ENCODE results near the gene S100A7.

Gene S100A7

GRCh38 chr1:153460551-153460950 is at the start of gene S100A7:
Gene S100A7 (minus strand): TSS chr1:153460651. CDS start chr1:153459013, 1,638 bp downstream.
- DNase-seq: no peak

- no peak for DNase-seq
These were observed 49.4 kb upstream of the S100A7 start for GRCh38 chr1:153509729-153510354.

- DNase-seq: no peak
These were observed 48.6 kb upstream of the S100A7 start for GRCh38 chr1:153509036-153509435.

- DNase-seq: no peak
These were observed 47.6 kb upstream of the S100A7 start for GRCh38 chr1:153507926-153508583.

GRCh38 chr1:153506831-153507413 is 46.5 kb upstream of the S100A7 start:
- DNase-seq: no peak

GRCh38 chr1:153506386-153506785 is 45.9 kb upstream of the S100A7 start:
- no peak for DNase-seq

GRCh38 chr1:153505576-153505975 is 45.1 kb upstream of the S100A7 start:
- DNase-seq: no peak

- DNase-seq: no peak
These were observed 43.3 kb upstream of the S100A7 start for GRCh38 chr1:153503766-153504165.

GRCh38 chr1:153498746-153499145 is 38.3 kb upstream of the S100A7 start:
- no peak for DNase-seq

GRCh38 chr1:153495536-153495935 is 35.1 kb upstream of the S100A7 start:
- no peak for DNase-seq

GRCh38 chr1:153494976-153495535 is 34.6 kb upstream of the S100A7 start:
- peak; percentile 85 for DNase-seq

GRCh38 chr1:153493343-153493960 is 33.0 kb upstream of the S100A7 start:
- DNase-seq: no peak

- no peak for DNase-seq
These were observed 30.0 kb upstream of the S100A7 start for GRCh38 chr1:153490272-153491051.

- no peak for DNase-seq
These were observed 28.3 kb upstream of the S100A7 start for GRCh38 chr1:153488731-153489130.

GRCh38 chr1:153487707-153488106 is 27.3 kb upstream of the S100A7 start:
- DNase-seq: no peak

- no peak for DNase-seq
These were observed 25.4 kb upstream of the S100A7 start for GRCh38 chr1:153485863-153486262.

- DNase-seq: no peak
These were observed 23.3 kb upstream of the S100A7 start for GRCh38 chr1:153483776-153484175.

- no peak for DNase-seq
These were observed 20.7 kb upstream of the S100A7 start for GRCh38 chr1:153481124-153481523.

- no peak for DNase-seq
These were observed 18.5 kb upstream of the S100A7 start for GRCh38 chr1:153478692-153479618.

- DNase-seq: no peak
These were observed 17.7 kb upstream of the S100A7 start for GRCh38 chr1:153478047-153478691.

GRCh38 chr1:153476491-153477093 is 16.1 kb upstream of the S100A7 start:
- no peak for DNase-seq

All from retina (tissue), 1 donor.